ENCODE data around the gene SOCS1.

GRCh38 chr16:11300560-11300892 lies 44.5 kb upstream of the SOCS1 start:
- TF ChIP-seq, protein P1, sequence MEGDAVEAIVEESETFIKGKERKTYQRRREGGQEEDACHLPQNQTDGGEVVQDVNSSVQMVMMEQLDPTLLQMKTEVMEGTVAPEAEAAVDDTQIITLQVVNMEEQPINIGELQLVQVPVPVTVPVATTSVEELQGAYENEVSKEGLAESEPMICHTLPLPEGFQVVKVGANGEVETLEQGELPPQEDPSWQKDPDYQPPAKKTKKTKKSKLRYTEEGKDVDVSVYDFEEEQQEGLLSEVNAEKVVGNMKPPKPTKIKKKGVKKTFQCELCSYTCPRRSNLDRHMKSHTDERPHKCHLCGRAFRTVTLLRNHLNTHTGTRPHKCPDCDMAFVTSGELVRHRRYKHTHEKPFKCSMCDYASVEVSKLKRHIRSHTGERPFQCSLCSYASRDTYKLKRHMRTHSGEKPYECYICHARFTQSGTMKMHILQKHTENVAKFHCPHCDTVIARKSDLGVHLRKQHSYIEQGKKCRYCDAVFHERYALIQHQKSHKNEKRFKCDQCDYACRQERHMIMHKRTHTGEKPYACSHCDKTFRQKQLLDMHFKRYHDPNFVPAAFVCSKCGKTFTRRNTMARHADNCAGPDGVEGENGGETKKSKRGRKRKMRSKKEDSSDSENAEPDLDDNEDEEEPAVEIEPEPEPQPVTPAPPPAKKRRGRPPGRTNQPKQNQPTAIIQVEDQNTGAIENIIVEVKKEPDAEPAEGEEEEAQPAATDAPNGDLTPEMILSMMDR (conservative IDR thresholded peaks at IDR 0.05; ENCODE audit: low read depth, low read length) = no peak
- TF ChIP-seq EZH2 (IDR thresholded peaks at IDR 0.05; ENCODE audit: borderline replicate concordance, low read depth, low read length, poor library complexity, severe bottlenecking) = no peak

All from A673 (cell line).